MG63 (cell line): ENCODE data around the gene RHOB. TPM values are rescaled to one million over a fixed set of nuclear protein-coding genes. Genes with fewer than 3 reads are reported as not detected.

Experiments
- DNase-seq: peaks from one replicate; pipeline ENCODE4 v3.0.0-alpha.2; 2020
- H3K27me3 ChIP-seq: fragments of 250-450 bp; sonication (Bioruptor Pico); 2 replicates; pipeline ENCODE4 v1.5.1; 2020; ENCODE audit warnings: mild to moderate bottlenecking, moderate library complexity
- H3K36me3 ChIP-seq: fragments of 250-450 bp; sonication (Bioruptor Pico); 2 replicates; pipeline ENCODE4 v1.5.1; 2020; ENCODE audit warnings: mild to moderate bottlenecking, moderate library complexity
- H3K4me3 ChIP-seq: fragments of 250-450 bp; sonication (Bioruptor Pico); 2 replicates; pipeline ENCODE4 v1.5.1; 2020; ENCODE audit warnings: mild to moderate bottlenecking, moderate library complexity
- H3K9me3 ChIP-seq: fragments of 250-450 bp; sonication (Bioruptor Pico); 2 replicates; pipeline ENCODE4 v1.5.1; 2020; ENCODE audit warnings: mild to moderate bottlenecking, moderate library complexity
- total RNA-seq: library from RNA; depleted of rRNA; stranded (reverse); fragments of >200 nt; shearing (Covaris generic); gene quantifications from 2 replicates; pipeline ENCODE4 v1.2.3, GENCODE V29; 2014; ENCODE audit warnings: low replicate concordance

RHOB gene
- total RNA-seq, 1 experiment from 2014 or later: 65.2 TPM

DNA sequence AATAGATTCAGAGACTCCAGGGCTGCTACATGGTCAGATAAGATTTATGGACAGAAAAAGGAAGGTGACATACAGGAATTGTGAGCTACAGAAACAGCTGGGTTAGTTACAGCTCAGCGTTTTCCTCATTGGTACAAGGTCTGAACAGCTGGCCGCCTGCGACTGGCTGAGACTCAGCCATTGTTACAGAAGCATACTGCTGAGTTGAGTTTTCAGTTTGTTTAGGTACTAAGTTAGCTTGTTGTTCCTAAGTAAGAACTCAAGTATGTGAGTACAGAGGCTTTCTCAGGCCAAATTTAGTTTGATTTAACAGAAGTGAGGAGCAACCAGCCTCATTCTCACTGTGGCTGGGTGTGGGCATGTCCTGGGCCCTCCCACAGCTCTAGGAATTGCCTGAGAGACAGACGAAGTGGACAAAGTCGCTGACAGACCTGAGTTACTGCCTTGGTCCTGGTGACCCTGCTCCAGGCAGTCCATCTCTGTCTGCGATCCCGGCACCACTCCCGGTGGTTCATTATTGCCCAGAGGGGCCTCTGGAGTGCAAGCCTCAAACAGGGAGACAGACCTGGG lies 27.8 kb upstream of the RHOB start:
- Histone ChIP-seq H3K4me3 (no peak overlapping the region), H3K9me3 (no peaks in the 10 kb centered on the region), H3K36me3 (no peaks in the 10 kb centered on the region), H3K27me3 (no peaks in the 10 kb centered on the region)
- no peak for DNase-seq

DNA sequence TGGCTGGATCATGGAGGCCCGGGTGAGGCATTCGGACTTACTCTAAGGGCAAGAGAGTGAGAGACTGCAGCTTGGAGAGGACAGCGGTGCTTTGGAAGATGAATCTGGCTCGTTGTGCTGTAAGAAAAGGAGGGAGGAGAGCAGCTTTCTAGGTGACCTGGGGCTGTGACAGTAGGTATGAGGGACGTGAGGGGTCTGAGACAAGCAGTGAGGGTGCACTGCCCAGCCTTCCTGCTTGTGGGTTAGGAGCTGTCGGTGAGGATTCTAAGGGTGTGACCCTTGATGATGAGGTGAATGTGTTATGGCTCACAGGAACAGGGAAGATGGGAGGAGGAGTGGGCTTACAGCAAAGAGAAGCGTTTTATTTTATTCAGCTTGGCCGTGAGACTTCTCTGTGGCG lies 27.1 kb upstream of the RHOB start:
- H3K4me3 ChIP-seq: no peak overlapping the region
- H3K9me3 ChIP-seq: no peaks in the 10 kb centered on the region
- H3K36me3 ChIP-seq: no peaks in the 10 kb centered on the region
- no peaks in the 10 kb centered on the region for H3K27me3 ChIP-seq
- no peak for DNase-seq

DNA sequence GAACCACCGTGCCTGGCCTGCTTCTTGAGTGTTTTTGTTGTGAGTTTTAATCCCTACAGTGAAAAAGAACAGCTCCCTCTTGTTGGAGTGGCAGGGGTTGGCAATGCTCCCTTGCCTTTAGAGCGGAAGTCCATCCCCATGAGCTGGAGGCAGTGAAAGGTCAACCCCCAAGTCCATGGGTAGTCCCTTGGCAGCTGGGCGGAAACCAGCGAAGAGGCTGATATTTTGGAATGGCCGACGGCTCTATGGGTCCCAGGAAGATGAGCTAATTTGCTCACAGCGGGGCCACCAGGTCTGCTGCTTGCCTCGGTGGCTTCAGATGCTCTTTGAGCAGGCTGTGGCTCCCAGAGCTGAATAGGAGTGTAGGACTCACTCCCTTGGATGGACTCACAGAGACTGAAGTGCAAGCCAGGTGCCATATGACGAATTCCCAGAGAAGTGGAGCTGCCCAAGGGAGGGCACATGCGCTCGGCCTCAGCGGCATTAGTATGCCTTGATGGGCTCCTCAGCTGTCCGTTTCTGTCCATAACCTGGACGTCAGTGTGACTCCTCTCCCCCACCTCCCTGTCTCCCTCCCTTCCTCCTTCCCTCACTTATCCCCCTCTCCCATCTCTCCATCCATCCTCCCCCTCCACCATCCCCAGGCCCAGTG lies 25.4 kb upstream of the RHOB start:
- H3K9me3 ChIP-seq: no peaks in the 10 kb centered on the region
- no peaks in the 10 kb centered on the region for H3K27me3 ChIP-seq
- DNase-seq: peak; percentile 67
- H3K4me3 ChIP-seq: no peak overlapping the region
- H3K36me3 ChIP-seq: no peaks in the 10 kb centered on the region

DNA sequence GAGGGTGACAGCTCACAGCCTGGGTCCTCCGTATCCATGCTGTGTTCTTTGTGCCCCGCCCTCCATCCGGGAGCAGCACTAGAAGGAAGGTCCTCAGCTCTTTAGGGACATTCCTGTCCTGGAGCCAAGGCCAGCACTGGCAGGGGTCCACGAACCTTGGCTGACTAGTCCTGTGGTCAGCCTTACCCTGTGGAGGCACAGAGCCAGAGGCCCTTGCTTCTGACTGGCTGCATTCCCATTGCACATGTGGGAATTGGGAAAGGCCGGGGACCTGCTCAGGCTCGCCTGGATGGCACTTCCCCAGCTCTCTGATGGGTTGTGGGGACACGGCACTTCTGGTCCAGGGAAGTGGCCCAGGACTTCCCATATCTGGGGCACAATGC lies 24.9 kb upstream of the RHOB start:
- H3K9me3 ChIP-seq: no peaks in the 10 kb centered on the region
- H3K4me3 ChIP-seq: no peak overlapping the region
- peak; percentile 96 for DNase-seq
- no peaks in the 10 kb centered on the region for H3K36me3 ChIP-seq
- no peaks in the 10 kb centered on the region for H3K27me3 ChIP-seq

DNA sequence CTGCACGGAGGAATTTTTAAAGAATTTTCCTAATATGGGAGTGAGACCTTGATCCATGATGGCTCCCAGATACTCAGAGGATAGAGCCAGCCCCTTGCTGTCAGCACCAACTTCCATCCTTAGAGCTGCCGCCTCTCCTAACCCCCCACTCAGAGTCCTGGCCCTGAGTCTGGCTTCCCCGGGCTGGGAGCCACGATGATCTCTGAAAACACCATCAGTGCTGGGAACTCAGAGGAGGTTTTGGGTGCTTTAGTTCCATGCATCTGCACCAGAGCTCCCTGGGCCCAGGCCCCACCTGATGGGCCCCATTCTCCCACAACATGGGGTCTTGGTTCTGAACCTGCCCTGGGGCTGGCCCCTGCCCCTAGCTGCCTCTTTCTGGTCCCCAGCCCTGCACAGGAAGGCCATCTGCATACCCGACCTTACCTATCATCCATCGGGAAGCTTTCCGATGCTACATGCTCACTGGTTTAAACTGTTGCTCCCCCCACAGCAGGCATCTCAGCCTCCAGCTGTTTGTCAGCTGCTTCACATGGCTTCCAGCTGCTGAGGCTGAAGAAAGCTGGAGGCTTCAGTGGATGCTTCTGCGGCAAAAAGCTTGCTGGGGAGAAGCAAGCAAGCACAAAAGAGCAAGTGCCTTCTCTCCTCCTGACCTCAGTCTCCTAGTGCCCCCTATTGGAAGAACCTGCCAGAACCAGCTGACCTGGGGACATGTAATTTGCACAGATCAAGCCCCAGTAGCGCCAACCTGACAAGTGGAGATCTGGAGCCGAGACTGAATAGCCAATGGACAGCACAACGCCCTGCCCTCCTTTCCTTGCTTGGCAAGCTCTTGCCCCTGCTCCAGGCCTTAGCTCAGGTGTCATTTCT lies 24.2 kb upstream of the RHOB start:
- no peaks in the 10 kb centered on the region for H3K27me3 ChIP-seq
- DNase-seq: peak; percentile 57
- H3K4me3 ChIP-seq: no peak overlapping the region
- H3K36me3 ChIP-seq: no peaks in the 10 kb centered on the region
- no peaks in the 10 kb centered on the region for H3K9me3 ChIP-seq

DNA sequence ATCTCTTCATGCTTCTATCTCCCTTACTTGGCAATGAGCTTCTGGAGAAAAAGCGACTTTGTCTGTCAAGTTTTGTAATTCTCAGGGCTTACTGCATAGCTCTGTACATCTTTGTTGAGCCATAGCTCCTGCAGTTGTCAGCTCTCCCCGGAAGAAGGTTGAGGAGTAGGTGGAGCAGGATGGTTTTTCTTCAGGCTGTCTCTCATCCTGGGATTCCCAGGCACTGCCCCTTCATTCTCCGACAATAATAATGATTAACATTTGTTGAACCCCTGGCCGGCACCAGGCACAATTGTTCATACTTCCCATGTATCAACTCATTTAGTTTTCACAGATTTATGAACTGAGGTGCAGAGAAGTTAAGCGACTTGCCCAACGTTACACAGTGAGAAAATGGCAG lies 23.5 kb upstream of the RHOB start:
- no peaks in the 10 kb centered on the region for H3K9me3 ChIP-seq
- no peak overlapping the region for H3K4me3 ChIP-seq
- no peaks in the 10 kb centered on the region for H3K36me3 ChIP-seq
- DNase-seq: no peak
- no peaks in the 10 kb centered on the region for H3K27me3 ChIP-seq

DNA sequence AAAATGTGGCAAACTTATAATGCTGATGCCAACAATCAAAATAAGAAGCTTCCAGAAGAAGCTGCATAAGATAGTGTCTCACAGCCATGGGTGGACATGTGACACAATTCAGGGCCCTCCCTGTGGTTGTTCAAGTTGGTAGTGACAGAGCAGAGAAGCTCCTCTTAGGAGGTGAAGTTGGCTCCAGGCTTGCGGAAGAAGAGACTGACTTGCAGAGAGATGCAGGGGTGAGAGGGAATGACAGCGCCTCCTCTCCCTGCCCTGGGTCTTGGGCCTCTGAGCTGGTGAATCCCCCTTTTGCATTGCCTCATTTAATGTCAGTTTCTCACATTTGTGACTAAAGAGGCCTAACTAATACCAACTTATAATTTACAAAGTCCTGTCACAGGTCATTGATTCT lies 23.0 kb upstream of the RHOB start:
- no peak overlapping the region for H3K4me3 ChIP-seq
- no peaks in the 10 kb centered on the region for H3K9me3 ChIP-seq
- no peaks in the 10 kb centered on the region for H3K36me3 ChIP-seq

DNA sequence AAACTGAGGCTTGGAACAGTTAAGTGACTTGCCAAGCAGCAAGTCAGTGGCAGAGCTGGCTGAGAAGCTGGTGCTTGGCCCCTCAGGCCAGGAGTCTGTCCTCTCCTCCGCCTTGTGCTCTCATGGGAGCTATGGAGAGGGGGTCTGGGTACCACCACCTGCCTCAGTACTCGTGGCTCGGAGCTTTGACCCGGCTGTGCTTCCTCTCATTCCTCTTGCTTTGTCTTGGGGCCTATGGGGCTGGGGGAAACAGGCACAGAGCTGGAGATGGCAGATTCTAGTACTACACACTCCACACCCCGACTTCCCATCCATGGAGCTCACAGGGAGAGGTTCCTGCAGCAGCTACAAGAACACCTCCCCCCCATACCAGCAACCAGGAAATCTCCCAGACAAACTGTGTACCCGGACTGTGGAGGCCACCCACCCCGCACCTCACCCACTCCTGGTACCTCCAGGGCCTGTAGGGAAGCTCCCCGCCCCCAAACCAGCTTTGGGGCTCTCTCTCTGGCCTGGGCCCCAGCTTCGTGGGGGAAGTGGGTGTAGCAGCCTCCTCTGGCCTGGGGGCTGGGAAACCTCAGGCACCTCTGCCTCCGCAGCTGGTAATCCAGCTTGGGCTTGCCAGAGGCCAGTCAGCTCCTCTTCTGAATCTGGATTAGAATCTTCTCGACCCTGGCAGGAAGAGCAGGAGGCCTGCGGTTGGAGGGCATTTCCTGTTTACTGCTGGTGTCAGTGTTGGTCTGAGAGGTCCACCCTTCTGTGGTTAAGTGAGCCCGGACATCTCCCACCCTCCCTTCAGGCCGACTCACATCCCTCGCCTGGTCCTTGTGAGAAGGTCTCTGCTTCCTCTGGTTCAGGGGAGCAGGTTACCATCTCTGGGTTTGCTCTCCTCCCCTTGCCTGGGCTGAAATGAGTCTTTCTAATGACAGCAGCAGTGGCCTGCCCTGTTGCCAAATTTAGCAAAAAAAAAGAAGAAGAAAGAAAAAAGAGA lies 22.3 kb upstream of the RHOB start:
- H3K27me3 ChIP-seq: no peaks in the 10 kb centered on the region
- peak; percentile 91 for DNase-seq
- no peaks in the 10 kb centered on the region for H3K9me3 ChIP-seq
- no peak overlapping the region for H3K4me3 ChIP-seq
- H3K36me3 ChIP-seq: no peaks in the 10 kb centered on the region

More for the DNA sequence above, 23.0 kb upstream of the RHOB start:
- no peaks in the 10 kb centered on the region for H3K27me3 ChIP-seq
- no peak for DNase-seq

DNA sequence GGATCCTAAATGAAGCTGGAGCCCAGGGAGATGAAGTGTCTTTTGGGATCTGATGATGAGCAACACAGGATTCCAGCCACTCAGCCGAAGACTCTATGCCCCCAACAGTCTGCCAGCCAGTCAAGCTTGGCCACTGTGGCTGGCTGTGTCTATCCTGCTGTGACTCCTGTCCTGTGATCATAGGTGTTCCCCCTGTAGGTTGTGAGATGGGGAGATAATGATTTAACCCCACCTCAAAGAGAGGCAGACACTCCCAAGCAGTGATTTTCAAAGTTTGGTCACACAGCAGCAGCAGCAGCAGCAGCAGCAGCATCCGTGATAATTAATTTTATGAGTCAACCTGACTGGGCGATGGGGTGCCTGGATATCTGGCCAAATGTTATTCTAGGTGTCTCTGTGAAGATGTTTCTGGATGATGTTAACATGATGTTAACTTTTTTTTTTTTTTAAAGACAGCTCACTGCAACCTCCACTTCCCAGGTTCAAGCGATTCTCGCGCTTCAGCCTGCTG lies 21.4 kb upstream of the RHOB start:
- peak; percentile 62 for DNase-seq
- no peak overlapping the region for H3K4me3 ChIP-seq
- H3K27me3 ChIP-seq: no peaks in the 10 kb centered on the region

DNA sequence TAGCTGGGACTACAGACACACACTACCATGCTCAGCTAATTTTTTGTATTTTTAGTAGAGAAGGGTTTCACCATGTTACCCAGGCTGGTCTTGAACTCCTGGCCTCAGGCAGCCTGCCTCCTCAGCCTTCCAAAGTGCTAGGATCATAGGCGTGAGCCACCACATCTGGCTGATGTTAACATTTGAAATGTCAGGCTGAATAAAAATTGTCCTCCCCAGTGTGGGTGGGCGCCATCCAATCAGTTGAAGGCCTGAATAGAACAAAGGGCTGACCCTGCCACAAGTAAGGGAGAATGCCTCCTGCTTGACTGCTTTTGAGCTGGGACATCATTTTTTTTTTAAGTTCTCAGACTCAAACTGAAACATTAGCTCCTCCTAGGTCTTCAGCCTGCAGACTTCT lies 21.0 kb upstream of the RHOB start:
- H3K9me3 ChIP-seq: no peaks in the 10 kb centered on the region
- no peak overlapping the region for H3K4me3 ChIP-seq
- no peak for DNase-seq
- no peaks in the 10 kb centered on the region for H3K36me3 ChIP-seq
- H3K27me3 ChIP-seq: no peaks in the 10 kb centered on the region

More for the DNA sequence above, 21.4 kb upstream of the RHOB start:
- Histone ChIP-seq H3K36me3 (no peaks in the 10 kb centered on the region), H3K9me3 (no peaks in the 10 kb centered on the region)

DNA sequence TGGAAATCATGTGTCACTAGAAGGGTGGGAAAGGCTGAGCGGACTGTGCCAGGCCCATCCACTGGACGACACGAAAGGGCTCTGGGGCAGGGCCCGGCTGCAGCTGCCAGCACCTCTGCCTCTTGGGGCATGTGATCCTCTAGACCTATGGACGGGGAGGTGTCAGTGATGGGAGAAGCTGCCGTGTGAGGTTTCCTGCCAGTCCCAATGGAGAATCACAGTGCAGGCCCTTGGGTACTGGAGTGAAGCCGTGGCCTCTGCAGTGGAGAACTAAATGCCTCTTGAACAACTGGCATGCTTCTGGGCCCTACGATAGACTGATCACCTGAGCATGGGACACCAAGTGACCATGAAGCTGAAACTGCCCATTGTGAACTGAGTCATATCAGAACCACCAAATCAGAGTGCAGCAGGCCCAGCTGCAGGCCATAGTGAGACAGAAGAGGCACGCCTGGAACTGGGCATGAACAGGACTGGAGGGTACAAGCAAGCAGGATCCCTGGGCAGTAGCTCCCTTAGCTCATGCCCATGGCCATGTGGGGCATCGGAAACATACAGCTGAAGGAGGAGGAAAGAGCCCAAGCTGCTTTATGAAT lies 18.8 kb upstream of the RHOB start:
- H3K36me3 ChIP-seq: no peaks in the 10 kb centered on the region
- DNase-seq: no peak
- H3K9me3 ChIP-seq: no peaks in the 10 kb centered on the region
- no peak overlapping the region for H3K4me3 ChIP-seq
- no peaks in the 10 kb centered on the region for H3K27me3 ChIP-seq

DNA sequence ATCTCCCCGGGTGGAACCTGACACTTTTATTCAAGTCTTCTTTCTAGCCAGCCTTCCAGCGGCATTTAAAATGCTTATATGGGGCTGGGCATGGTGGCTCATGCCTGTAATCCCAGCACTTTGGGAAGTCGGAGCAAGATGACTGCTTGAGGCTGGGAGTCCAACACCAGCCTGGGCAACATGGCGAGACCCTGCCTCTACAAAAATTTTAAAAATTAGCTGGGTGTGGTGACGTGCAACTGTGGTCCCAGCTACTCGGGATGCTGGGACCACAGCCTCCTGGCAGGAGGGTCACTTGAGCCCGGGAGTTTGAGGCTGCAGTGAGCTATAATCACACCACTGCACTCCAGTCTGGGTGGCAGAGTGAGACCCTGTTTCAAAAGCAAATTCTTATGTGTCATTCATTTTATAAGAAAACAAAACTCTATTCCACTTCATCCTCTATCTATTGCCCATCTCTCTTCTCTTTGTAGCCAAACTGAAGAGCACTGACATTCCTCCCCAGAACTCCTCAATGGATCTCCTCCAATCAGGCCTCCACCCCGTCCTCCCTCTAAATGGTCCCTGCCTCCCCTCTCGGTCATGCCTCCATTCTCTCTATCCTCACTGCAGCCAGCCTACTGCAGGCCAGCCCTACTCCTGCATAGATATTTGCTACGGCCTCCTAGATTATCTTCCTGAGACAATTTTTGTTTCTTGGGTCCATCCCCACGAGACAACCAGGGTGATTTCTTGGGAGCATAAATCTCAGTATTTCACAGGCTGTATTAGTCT lies 18.0 kb upstream of the RHOB start:
- Histone ChIP-seq H3K36me3 (no peaks in the 10 kb centered on the region), H3K9me3 (no peaks in the 10 kb centered on the region), H3K4me3 (no peak overlapping the region), H3K27me3 (no peaks in the 10 kb centered on the region)
- no peak for DNase-seq

DNA sequence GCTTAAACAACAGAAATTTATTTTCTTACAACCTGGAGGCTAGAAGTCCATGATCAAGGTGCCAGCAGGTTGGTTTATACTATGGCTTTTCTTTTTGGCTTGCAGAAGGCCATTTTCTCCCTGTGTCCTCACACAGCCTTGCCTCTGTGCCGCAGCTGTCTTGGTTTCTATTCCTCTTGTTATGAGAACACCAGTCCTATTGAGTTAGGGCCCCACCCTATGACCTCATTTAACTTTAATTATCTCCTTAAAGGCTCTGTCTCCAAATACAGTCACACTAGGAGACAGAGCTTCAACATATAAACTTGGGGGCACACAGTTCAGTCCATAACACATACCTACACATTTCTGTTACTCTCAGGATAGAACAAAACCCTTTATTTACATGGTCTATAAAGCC lies 17.3 kb upstream of the RHOB start:
- Histone ChIP-seq H3K4me3 (no peak overlapping the region), H3K36me3 (no peaks in the 10 kb centered on the region), H3K9me3 (no peaks in the 10 kb centered on the region), H3K27me3 (no peaks in the 10 kb centered on the region)
- no peak for DNase-seq

DNA sequence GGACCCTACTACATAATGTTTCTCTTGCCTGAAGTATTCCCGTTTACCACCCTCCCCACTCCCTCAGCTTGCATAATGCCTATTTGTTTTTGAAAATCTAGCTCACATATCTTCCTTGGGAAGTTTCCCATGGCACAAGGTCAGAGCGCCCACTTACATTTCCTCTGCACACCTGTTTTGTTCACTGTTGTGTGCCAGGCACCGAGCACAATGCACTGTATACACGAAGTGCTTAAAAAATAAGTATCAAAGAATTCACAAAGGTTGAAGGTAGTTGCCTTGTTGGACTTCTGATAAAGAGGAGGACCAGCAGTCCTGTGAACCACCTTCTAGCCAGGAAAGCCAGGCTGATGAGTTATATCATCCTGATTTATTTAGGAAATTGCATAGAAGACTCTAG lies 16.8 kb upstream of the RHOB start:
- Histone ChIP-seq H3K9me3 (no peaks in the 10 kb centered on the region), H3K36me3 (no peaks in the 10 kb centered on the region), H3K27me3 (no peaks in the 10 kb centered on the region), H3K4me3 (no peak overlapping the region)
- DNase-seq: no peak

DNA sequence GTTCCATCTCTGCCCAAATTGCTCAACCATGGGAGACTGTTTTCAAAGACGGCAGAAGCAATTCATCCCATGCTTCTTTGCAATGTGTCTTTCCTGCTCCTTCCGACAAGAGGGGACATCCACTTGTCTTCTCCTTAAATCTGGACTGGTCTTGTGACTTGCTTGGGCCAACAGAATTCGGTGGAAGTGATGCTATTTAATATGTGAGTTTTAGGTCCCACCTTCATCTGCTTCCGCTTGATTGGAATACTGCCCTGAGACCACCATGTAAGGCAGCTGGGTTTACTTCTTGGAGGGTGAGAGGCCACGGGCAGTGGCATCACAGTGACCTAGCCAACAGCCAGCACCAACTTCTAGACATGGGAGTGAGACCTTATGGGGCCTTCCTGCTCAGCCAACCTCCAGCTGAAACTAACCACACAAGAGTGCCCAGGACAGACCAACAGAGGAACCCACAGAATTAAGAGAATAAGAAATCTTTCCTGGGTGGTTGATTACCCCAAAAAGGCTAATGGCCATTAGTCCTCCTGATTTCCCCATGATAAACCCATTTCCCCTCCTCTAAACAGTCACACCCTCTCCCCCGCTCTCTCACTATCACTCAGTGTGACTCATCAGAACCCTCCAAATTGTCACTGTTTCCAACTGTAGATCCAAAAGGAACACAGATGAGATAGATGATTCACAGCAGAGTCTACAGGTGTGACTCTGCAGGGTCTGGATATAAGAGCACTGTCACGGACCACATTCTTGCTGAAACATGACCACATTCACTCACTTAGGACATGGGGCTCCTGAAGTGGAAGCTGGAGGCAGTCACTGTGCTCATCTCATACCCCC lies 16.2 kb upstream of the RHOB start:
- Histone ChIP-seq H3K36me3 (no peaks in the 10 kb centered on the region), H3K9me3 (no peaks in the 10 kb centered on the region), H3K4me3 (no peak overlapping the region), H3K27me3 (no peaks in the 10 kb centered on the region)
- DNase-seq: no peak
